Endothelial cell (in vitro differentiated cells): Measurements from ENCODE around the gene ANAPC5. TPM values are rescaled to one million over a fixed set of nuclear protein-coding genes. Genes with fewer than 3 reads are reported as not detected.

Source experiments
- DNase-seq: peaks from one replicate; pipeline ENCODE4 v3.0.0; 2021; ENCODE audit warnings: low spot score
- H3K27ac Mint-ChIP-seq: one replicate; pipeline ENCODE4 v1.8.0; 2021; ENCODE audit warnings: mixed read lengths, inconsistent platforms; ENCODE audit not compliant: unreplicated experiment
- H3K27me3 Mint-ChIP-seq: one replicate; pipeline ENCODE4 v1.8.0; 2021; ENCODE audit warnings: mild to moderate bottlenecking, moderate library complexity, mixed read lengths, inconsistent platforms; ENCODE audit not compliant: unreplicated experiment
- H3K36me3 Mint-ChIP-seq: one replicate; pipeline ENCODE4 v1.8.0; 2021; ENCODE audit warnings: mild to moderate bottlenecking, low read depth, mixed read lengths, inconsistent platforms; ENCODE audit not compliant: unreplicated experiment
- H3K4me1 Mint-ChIP-seq: one replicate; pipeline ENCODE4 v1.8.0; 2021; ENCODE audit warnings: mild to moderate bottlenecking, mixed read lengths, inconsistent platforms; ENCODE audit not compliant: unreplicated experiment
- H3K4me3 Mint-ChIP-seq: one replicate; pipeline ENCODE4 v1.8.0; 2021; ENCODE audit warnings: mild to moderate bottlenecking, mixed read lengths, inconsistent platforms; ENCODE audit not compliant: unreplicated experiment
- H3K9me3 Mint-ChIP-seq: one replicate; pipeline ENCODE4 v1.8.0; 2021; ENCODE audit warnings: mixed read lengths, inconsistent platforms; ENCODE audit not compliant: unreplicated experiment
- long read RNA-seq: library from polyadenylated mRNA; unstranded; transcript quantifications from one replicate; pipeline ENCODE4 v2.0.0, GENCODE V29; 2020; ENCODE audit not compliant: unreplicated experiment
- total RNA-seq: library from RNA; stranded (reverse); fragmentation: NEBNext Ultra II Directional; extraction: Animal tissue kit (Norgen Biotek cat#: 25700); gene quantifications from one replicate; pipeline ENCODE4 v1.2.1, GENCODE V29; 2021; ENCODE audit not compliant: unreplicated experiment
- TF ChIP-seq, protein P1 (sequence below): fragments of 200-600 bp; sonication (generic); IDR thresholded peaks from one replicate; pipeline ENCODE4 v1.5.0; 2021; ENCODE audit warnings: antibody characterized with exemption; ENCODE audit not compliant: unreplicated experiment

Gene ANAPC5
- total RNA-seq: 68.7 TPM
- long read RNA-seq, transcript ANAPC5-218 (17 exons, 2,400 nt): minor isoform, 22 of 80 reads
- long read RNA-seq, transcript ANAPC5-201 (17 exons, 2,513 nt): major isoform, 42 of 80 reads
- long read RNA-seq, partial matches to known transcripts: 9 of 80 reads
- long read RNA-seq, other reads (novel, unspliced or antisense): 7 of 80 reads

GRCh38 chr12:121351820-121352681, at the start of gene ANAPC5:
Gene ANAPC5, minus strand, starts transcription at chr12:121352411. Its CDS starts 71 bp downstream, at chr12:121352340.
- Mint-ChIP-seq H3K27me3 (peaks cover 2% of the 10 kb centered on the region), H3K4me1 (peaks cover 9% of the 10 kb centered on the region), H3K9me3 (no peaks in the 10 kb centered on the region), H3K4me3 (peak within 1 kb of the TSS; percentile 96), H3K36me3 (peaks cover under 1% of the 10 kb centered on the region), H3K27ac (peak within 1 kb of the TSS; percentile 99)
- DNase-seq: peak; percentile 82
- TF ChIP-seq, protein P1, sequence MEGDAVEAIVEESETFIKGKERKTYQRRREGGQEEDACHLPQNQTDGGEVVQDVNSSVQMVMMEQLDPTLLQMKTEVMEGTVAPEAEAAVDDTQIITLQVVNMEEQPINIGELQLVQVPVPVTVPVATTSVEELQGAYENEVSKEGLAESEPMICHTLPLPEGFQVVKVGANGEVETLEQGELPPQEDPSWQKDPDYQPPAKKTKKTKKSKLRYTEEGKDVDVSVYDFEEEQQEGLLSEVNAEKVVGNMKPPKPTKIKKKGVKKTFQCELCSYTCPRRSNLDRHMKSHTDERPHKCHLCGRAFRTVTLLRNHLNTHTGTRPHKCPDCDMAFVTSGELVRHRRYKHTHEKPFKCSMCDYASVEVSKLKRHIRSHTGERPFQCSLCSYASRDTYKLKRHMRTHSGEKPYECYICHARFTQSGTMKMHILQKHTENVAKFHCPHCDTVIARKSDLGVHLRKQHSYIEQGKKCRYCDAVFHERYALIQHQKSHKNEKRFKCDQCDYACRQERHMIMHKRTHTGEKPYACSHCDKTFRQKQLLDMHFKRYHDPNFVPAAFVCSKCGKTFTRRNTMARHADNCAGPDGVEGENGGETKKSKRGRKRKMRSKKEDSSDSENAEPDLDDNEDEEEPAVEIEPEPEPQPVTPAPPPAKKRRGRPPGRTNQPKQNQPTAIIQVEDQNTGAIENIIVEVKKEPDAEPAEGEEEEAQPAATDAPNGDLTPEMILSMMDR: no peak

- peak overlapping the region; percentile 71 for H3K27ac Mint-ChIP-seq
- H3K9me3 Mint-ChIP-seq: no peaks in the 10 kb centered on the region
- DNase-seq: no peak
- peaks cover 17% of the 10 kb centered on the region for H3K4me1 Mint-ChIP-seq
- H3K27me3 Mint-ChIP-seq: peaks cover 4% of the 10 kb centered on the region
- TF ChIP-seq, protein P1: no peak
- H3K36me3 Mint-ChIP-seq: peaks cover 3% of the 10 kb centered on the region
- H3K4me3 Mint-ChIP-seq: peak overlapping the region; percentile 99
Observed at GRCh38 chr12:121400332-121401139, 48.3 kb upstream of the ANAPC5 start.

- H3K9me3 Mint-ChIP-seq: no peaks in the 10 kb centered on the region
- peaks cover 3% of the 10 kb centered on the region for H3K36me3 Mint-ChIP-seq
- H3K27me3 Mint-ChIP-seq: peaks cover 4% of the 10 kb centered on the region
- TF ChIP-seq, protein P1: no peak
- H3K4me1 Mint-ChIP-seq: peaks cover 17% of the 10 kb centered on the region
- DNase-seq: peak; percentile 96
- H3K27ac Mint-ChIP-seq: peak within 1 kb of the TSS; percentile 99
- peak within 1 kb of the TSS; percentile 99 for H3K4me3 Mint-ChIP-seq
Observed at GRCh38 chr12:121399391-121400331, 47.5 kb upstream of the ANAPC5 start, which contains the start of gene RNF34. Gene RNF34, plus strand, starts transcription at chr12:121400118. Its CDS starts 95 bp downstream, at chr12:121400213.

DNA sequence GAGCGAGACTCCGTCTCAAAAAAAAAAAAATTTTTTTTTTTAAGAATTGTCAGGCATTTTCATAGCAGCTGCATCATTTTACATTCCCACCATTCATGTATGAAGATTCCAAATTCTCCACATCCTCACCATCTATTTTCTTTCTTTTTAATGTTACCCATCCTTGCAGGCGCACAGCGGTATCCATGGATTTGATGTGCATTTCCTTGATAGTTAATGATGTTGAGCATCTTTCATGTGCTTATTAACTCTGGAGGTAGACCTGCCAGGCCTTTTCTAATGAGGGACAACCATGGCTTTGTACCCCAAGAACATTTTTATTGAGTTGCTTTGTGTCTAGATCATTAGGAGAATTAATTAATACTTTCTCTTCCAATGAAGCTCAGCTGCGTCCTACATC, 46.1 kb upstream of the ANAPC5 start:
- Mint-ChIP-seq H3K9me3 (no peaks in the 10 kb centered on the region), H3K27me3 (peaks cover 4% of the 10 kb centered on the region), H3K27ac (no peak overlapping the region), H3K4me3 (no peak overlapping the region), H3K4me1 (peaks cover 17% of the 10 kb centered on the region), H3K36me3 (peaks cover 3% of the 10 kb centered on the region)
- no peak for DNase-seq
- TF ChIP-seq, protein P1: no peak
